ENCODE measurements around the gene SHISA5. TPM values are rescaled to one million over a fixed set of nuclear protein-coding genes. Genes with fewer than 3 reads are reported as not detected.

Gene SHISA5
- total RNA-seq, 1 experiment from 2014 or later, result 226 TPM

DNA sequence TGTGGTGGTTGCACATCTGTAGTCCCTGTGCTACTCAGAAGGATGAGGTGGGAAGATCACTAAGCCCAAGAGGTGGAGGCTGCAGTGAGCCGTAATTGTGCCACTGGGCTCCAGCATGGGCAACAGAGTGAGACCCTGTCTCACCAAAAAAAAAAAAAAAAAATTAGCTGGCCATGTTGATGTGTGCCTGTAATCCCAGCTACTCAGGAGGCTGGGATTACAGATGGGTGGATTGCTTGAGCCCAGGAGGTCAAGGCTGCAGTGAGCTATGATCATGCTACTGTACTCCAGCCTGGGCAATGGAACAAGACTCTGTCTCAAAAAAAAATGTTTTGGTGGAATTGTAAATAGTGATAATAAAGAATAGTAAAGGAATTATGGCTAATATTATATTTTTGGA lies 47.5 kb downstream of the SHISA5 start:
- Histone ChIP-seq H3K36me3 (ENCODE audit: control insufficient read depth, insufficient read depth, low read length) (peaks cover 4% of the 10 kb centered on the region), H3K27me3 (replicated peaks; ENCODE audit: control insufficient read depth, insufficient read depth, low read length) (no peaks in the 10 kb centered on the region), H3K4me3 (ENCODE audit: low read depth, low read length) (no peak overlapping the region), H3K9me3 (no peaks in the 10 kb centered on the region), H3K4me1 (no peaks in the 10 kb centered on the region)
- H3K4me3 Mint-ChIP-seq (ENCODE audit: unreplicated experiment), result no peak overlapping the region
- ChIA-PET CTCF (interaction anchor here (1.1 kb wide), 1 partner anchor 20 kb away, joined by 3 read pairs; no protein-coding TSS in a partner anchor), POLR2A (interaction anchor here (0.7 kb wide), 1 partner anchor 76 kb away, joined by 4 read pairs; no protein-coding TSS in a partner anchor)
- no peak overlapping the region for H3K27ac Mint-ChIP-seq (ENCODE audit: unreplicated experiment)
- no peak for DNase-seq
- no peaks in the 10 kb centered on the region for H3K4me1 Mint-ChIP-seq (ENCODE audit: low read depth, unreplicated experiment)
- H3K36me3 Mint-ChIP-seq (ENCODE audit: insufficient read depth, unreplicated experiment), result peaks cover 38% of the 10 kb centered on the region
- BruUV-seq (replicated peaks), result no TSS peak
- no peaks in the 10 kb centered on the region for H3K9me3 Mint-ChIP-seq (ENCODE audit: unreplicated experiment)
- H3K27me3 Mint-ChIP-seq (ENCODE audit: insufficient read depth, unreplicated experiment), result no peaks in the 10 kb centered on the region
- TF ChIP-seq, protein P1, sequence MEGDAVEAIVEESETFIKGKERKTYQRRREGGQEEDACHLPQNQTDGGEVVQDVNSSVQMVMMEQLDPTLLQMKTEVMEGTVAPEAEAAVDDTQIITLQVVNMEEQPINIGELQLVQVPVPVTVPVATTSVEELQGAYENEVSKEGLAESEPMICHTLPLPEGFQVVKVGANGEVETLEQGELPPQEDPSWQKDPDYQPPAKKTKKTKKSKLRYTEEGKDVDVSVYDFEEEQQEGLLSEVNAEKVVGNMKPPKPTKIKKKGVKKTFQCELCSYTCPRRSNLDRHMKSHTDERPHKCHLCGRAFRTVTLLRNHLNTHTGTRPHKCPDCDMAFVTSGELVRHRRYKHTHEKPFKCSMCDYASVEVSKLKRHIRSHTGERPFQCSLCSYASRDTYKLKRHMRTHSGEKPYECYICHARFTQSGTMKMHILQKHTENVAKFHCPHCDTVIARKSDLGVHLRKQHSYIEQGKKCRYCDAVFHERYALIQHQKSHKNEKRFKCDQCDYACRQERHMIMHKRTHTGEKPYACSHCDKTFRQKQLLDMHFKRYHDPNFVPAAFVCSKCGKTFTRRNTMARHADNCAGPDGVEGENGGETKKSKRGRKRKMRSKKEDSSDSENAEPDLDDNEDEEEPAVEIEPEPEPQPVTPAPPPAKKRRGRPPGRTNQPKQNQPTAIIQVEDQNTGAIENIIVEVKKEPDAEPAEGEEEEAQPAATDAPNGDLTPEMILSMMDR (IDR thresholded peaks at IDR 0.05; ENCODE audit: insufficient read depth in 1 of 2, low read depth in 1 of 2, low read length in 1 of 2, severe bottlenecking in 1 of 2, unreplicated experiment in 1 of 2), result no peak
- intact Hi-C loops (cut with micrococcal nuclease; ENCODE audit: unreplicated experiment), result no loop called here

DNA sequence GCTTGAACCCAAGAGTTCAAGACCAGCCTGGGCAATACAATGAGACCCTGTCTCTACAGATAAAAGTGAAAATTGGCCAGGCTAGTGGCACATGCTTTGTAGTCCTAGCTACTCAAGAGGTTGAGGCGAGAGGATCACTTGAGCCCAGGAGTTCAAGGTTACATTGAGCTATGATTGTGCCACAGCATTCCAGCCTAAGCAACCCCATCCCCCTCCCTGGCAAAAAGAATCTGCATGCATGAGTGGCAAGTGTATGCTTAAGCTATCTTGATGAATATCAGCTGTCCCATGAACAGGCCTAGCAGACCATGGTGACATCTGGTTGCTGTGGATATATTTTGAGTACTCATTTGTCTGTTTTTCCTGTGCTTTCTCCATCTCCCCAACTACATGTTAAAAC lies 52.7 kb downstream of the SHISA5 start:
- no peak for DNase-seq
- H3K9me3 Mint-ChIP-seq (ENCODE audit: unreplicated experiment), result no peaks in the 10 kb centered on the region
- no peak overlapping the region for H3K27ac Mint-ChIP-seq (ENCODE audit: unreplicated experiment)
- no peaks in the 10 kb centered on the region for H3K9me3 ChIP-seq
- BruUV-seq (replicated peaks), result no TSS peak
- TF ChIP-seq, protein P1 (IDR thresholded peaks at IDR 0.05; ENCODE audit: insufficient read depth in 1 of 2, low read depth in 1 of 2, low read length in 1 of 2, severe bottlenecking in 1 of 2, unreplicated experiment in 1 of 2), result no peak
- POLR2A ChIA-PET, result no interaction called here
- no peaks in the 10 kb centered on the region for H3K27me3 Mint-ChIP-seq (ENCODE audit: insufficient read depth, unreplicated experiment)
- intact Hi-C loops (cut with micrococcal nuclease; ENCODE audit: unreplicated experiment), result no loop called here
- CTCF ChIA-PET, result no interaction called here
- peaks cover 17% of the 10 kb centered on the region for H3K4me1 Mint-ChIP-seq (ENCODE audit: low read depth, unreplicated experiment)
- H3K4me3 Mint-ChIP-seq (ENCODE audit: unreplicated experiment), result no peak overlapping the region
- H3K4me3 ChIP-seq (ENCODE audit: low read depth, low read length), result no peak overlapping the region
- peaks cover 37% of the 10 kb centered on the region for H3K36me3 Mint-ChIP-seq (ENCODE audit: insufficient read depth, unreplicated experiment)
- peaks cover 6% of the 10 kb centered on the region; the same call in 1 of the 2 replicates for H3K4me1 ChIP-seq
- H3K36me3 ChIP-seq (ENCODE audit: control insufficient read depth, insufficient read depth, low read length), result no peaks in the 10 kb centered on the region
- no peaks in the 10 kb centered on the region for H3K27me3 ChIP-seq (replicated peaks; ENCODE audit: control insufficient read depth, insufficient read depth, low read length)

DNA sequence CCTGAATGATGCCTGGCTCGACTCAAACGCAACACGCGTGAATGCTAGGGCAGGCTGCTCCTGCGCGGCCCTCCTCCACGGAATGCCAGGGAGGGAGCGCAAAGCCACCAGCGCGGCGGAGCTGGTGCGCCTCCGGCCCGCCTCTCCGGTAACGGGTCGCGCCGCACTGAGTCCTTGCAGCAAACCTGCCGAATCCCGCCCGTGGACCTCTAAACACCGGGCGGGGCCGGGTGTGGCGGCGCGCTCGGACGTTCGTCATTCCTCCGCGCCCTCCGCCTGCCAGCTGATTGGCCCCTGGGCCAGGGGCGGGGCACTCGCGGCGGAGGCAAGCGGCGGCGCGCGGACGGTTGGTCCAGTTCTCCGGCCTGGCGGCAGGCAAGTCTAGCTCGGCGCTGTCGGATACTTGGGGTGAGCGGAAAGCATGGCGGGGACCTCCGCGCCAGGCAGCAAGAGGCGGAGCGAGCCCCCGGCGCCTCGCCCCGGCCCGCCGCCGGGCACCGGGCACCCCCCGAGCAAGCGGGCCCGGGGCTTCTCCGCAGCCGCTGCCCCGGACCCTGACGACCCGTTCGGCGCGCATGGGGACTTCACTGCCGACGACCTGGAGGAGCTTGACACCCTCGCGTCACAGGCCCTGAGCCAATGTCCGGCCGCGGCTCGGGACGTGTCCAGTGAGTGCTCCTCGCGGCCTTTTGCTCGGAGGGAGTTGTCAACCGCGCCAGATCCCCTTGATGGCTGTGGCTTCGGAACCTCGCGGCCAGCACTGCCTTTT lies 57.4 kb downstream of the SHISA5 start, which contains the start of gene ATRIP:
ATRIP (plus strand) TSS at position 313 of the 769 bp plus-strand sequence; CDS start at position 422, 109 bp downstream.
- Mint-ChIP-seq H3K4me1 (ENCODE audit: low read depth, unreplicated experiment) (peaks cover 26% of the 10 kb centered on the region), H3K36me3 (ENCODE audit: insufficient read depth, unreplicated experiment) (peaks cover 64% of the 10 kb centered on the region), H3K9me3 (ENCODE audit: unreplicated experiment) (no peaks in the 10 kb centered on the region), H3K27me3 (ENCODE audit: insufficient read depth, unreplicated experiment) (no peaks in the 10 kb centered on the region), H3K4me3 (ENCODE audit: unreplicated experiment) (peak within 1 kb of the TSS; percentile 95), H3K27ac (ENCODE audit: unreplicated experiment) (peak within 1 kb of the TSS; percentile 89)
- H3K4me3 ChIP-seq (ENCODE audit: low read depth, low read length), result peak within 1 kb of the TSS; percentile 87
- TF ChIP-seq, protein P1 (IDR thresholded peaks at IDR 0.05; ENCODE audit: insufficient read depth in 1 of 2, low read depth in 1 of 2, low read length in 1 of 2, severe bottlenecking in 1 of 2, unreplicated experiment in 1 of 2), result no peak
- H3K9me3 ChIP-seq, result no peaks in the 10 kb centered on the region
- H3K27me3 ChIP-seq (replicated peaks; ENCODE audit: control insufficient read depth, insufficient read depth, low read length), result no peaks in the 10 kb centered on the region
- H3K4me1 ChIP-seq, result peaks cover 11% of the 10 kb centered on the region; the same call in 1 of the 2 replicates
- ChIA-PET POLR2A (interaction anchor here (0.6 to 2.5 kb wide), 16 partner anchors 10 to 780 kb away, joined by 3 to 21 read pairs (median 6); partner anchors contain the start of genes CDC25A and PFKFB4), CTCF (interaction anchor here (0.6 to 2.8 kb wide), 7 partner anchors 11 to 192 kb away, joined by 3 to 44 read pairs (median 8); partner anchors contain the start of gene PFKFB4)
- H3K36me3 ChIP-seq (ENCODE audit: control insufficient read depth, insufficient read depth, low read length), result no peaks in the 10 kb centered on the region; the same call in 1 of the 2 replicates
- no TSS peak for BruUV-seq (replicated peaks)
- intact Hi-C loops (cut with micrococcal nuclease; ENCODE audit: unreplicated experiment), result loop anchor here (2.0 kb wide), 1 partner anchor 110 kb away; the partner anchor contains the start of gene PFKFB4
- peak; percentile 91 to 96 for DNase-seq
